Mesodermal cell (in vitro differentiated cells): ENCODE measurements around the gene ORM2. TPM values are rescaled to one million over a fixed set of nuclear protein-coding genes. Genes with fewer than 3 reads are reported as not detected.
"Not testable (repeated sequence)": the region's sequence is repeated elsewhere in the genome, so short reads cannot be mapped to it uniquely, and the experiment has no call there.

Experiments
- H3K27ac ChIP-seq: 2 replicates; pipeline ENCODE4 v1.7.0; 2013; ENCODE audit warnings: mild to moderate bottlenecking, low read depth, low read length, moderate library complexity; ENCODE audit not compliant: severe bottlenecking
- H3K36me3 ChIP-seq: 2 replicates; pipeline ENCODE4 v1.7.1; 2013; ENCODE audit warnings: mild to moderate bottlenecking, low read length, moderate library complexity; ENCODE audit not compliant: control insufficient read depth, insufficient read depth
- H3K4me1 ChIP-seq: one replicate; pipeline ENCODE4 v1.7.1; 2013; ENCODE audit warnings: mild to moderate bottlenecking, low read length; ENCODE audit not compliant: insufficient read depth, control insufficient read depth, poor library complexity, severe bottlenecking
- H3K4me3 ChIP-seq: 2 replicates; pipeline ENCODE4 v1.7.0; 2013; ENCODE audit warnings: low read length, control low read depth, mild to moderate bottlenecking; ENCODE audit not compliant: insufficient read depth, poor library complexity, severe bottlenecking; ENCODE audit errors: extremely low read depth
- H3K9me3 ChIP-seq: 2 replicates; pipeline ENCODE4 v1.7.1; 2013; ENCODE audit warnings: mild to moderate bottlenecking, low read length, moderate library complexity; ENCODE audit not compliant: control insufficient read depth
- WGBS, 2 experiments: methylation state at CpG; one replicate each; pipeline ENCODE4 v1.1.5; 2013; ENCODE audit warnings: missing lambda C conversion rate in 2 of 2; ENCODE audit not compliant: insufficient coverage in 2 of 2; 5-methylcytosine and 5-hydroxymethylcytosine counted together
- polyA plus RNA-seq, 2 experiments: library from polyadenylated mRNA; stranded (reverse); fragments of 50-300 nt; gene quantifications; one replicate each; pipeline ENCODE4 v1.2.3, GENCODE V29; 2013

The ORM2 gene
- not detected for polyA plus RNA-seq (2013, experiment 1 of 2)
- polyA plus RNA-seq (2013, experiment 2 of 2), result not detected

DNA sequence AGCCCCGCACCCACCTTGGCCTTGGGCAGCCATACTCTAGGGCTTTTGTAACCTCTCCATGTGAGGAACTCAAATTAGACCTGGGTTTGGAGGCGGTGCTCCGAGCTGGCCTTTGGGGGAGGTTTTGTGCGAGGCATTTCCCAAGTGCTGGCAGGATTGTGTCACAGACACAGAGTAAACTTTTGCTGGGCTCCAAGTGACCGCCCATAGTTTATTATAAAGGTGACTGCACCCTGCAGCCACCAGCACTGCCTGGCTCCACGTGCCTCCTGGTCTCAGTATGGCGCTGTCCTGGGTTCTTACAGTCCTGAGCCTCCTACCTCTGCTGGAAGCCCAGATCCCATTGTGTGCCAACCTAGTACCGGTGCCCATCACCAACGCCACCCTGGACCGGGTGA is at the start of gene ORM2:
Gene ORM2 (plus strand): TSS at position 245 of the 398 bp plus-strand sequence. CDS start 36 bp downstream, at position 281.
- no CpG with 5 or more reads among the region's 10 CpGs for WGBS, 2 experiments
- H3K27ac ChIP-seq, H3K36me3 ChIP-seq, H3K4me1 ChIP-seq, H3K4me3 ChIP-seq, H3K9me3 ChIP-seq: not testable (repeated sequence)

DNA sequence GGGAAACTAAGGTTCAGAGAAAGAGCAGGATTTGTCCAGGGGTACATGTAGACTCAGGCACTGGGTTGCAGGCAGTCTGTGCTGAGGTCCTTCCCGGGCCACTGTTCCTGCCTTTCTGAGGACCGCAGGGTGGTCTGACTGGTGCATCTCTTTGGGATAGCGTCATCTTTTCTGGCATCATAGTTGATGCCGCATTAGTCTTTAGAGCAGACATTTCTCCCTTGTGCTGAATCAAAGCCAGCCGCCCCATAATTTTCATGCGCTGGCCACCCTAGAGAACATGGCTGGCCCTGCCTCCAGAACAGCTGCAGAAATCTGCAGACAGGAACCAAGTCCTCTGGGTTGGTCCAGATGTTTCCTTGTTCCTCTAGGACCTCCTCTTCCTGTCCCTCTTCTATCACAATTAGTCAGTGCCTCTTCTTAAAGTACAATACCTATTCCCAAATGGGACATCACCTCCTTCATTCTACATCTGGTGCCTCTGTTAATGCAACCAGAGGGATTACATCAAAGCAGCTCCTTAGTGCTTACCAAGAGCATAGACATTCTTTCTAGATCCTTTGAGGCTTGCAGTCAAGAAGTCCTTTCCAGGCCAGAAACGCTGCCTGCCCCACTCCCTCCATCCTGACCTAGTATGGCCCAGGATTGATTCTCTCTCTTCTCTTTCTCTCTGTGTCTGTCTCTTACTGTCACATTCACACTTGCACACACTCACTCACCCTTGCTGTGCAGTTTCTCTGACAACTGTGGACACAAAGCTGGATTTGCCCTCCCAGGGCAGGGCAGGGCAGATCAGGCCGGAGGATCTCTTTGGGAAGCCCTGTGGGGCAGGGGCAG is 48.8 kb upstream of the ORM2 start:
- peaks cover 48% of the 10 kb centered on the region for H3K36me3 ChIP-seq
- H3K27ac ChIP-seq, result no peak overlapping the region
- no peak overlapping the region for H3K4me3 ChIP-seq
- no peaks in the 10 kb centered on the region for H3K9me3 ChIP-seq
- 95 to 99% methylated on average over 7 to 8 of the region's 8 CpGs for WGBS, 2 experiments
- H3K4me1 ChIP-seq, result peaks cover 49% of the 10 kb centered on the region

DNA sequence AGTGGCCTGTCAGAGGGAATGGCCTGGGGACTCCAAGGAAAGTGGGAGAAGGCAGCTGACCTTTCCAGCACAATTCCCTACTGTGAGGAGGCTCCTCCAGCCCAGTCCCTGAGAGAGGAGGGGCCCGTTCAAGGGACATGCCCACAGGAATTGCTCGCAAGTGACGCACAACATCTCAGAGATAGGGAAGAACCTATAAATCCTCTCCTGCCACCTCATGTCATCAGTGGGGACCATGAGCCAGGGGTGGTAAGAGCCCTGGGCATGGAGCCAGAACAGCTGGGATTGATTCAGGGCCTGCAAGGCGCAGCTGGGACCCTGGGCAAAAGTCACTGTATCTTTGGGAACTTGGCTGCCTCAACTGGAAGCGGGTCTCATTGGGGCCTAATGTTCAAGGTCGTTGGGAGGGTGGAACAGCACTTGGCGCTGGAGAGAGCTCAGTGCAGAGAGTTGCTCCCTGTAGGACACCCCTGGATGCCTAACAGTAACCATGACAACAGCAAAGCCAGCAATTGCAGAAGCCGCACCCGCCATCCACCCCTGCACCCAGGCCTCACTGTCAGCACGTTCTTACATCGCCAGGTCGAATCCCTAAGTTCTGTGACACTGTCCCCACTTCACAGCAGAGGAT is 48.1 kb upstream of the ORM2 start:
- 94 to 96% methylated on average over 12 of the region's 12 CpGs for WGBS, 2 experiments
- Histone ChIP-seq H3K4me1 (peaks cover 44% of the 10 kb centered on the region), H3K36me3 (peaks cover 48% of the 10 kb centered on the region), H3K9me3 (no peaks in the 10 kb centered on the region), H3K27ac (no peak overlapping the region), H3K4me3 (no peak overlapping the region)

DNA sequence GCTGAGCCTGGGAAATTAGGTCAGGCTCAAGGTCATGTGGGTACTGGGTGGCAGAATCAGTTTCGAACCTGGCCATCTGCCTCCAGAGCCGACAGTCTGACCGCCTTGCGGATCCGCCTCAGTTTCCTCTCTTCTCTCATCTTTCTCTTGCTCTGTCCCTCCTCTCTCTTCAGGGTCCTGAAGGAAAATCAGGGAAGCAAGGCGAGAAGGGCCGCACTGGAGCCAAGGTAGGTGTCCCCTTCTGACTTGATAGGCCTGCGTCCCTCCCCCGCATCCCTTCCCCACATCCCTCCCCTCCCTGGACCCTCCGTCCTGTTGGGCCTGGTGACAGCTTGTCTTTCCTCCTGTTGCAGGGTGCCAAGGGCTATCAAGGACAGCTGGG is 47.6 kb upstream of the ORM2 start:
- H3K27ac ChIP-seq, result no peak overlapping the region
- peaks cover 38% of the 10 kb centered on the region for H3K4me1 ChIP-seq
- peaks cover 52% of the 10 kb centered on the region for H3K36me3 ChIP-seq
- no peaks in the 10 kb centered on the region for H3K9me3 ChIP-seq
- 92 to 98% methylated on average over 5 to 9 of the region's 10 CpGs for WGBS, 2 experiments
- H3K4me3 ChIP-seq, result no peak overlapping the region

DNA sequence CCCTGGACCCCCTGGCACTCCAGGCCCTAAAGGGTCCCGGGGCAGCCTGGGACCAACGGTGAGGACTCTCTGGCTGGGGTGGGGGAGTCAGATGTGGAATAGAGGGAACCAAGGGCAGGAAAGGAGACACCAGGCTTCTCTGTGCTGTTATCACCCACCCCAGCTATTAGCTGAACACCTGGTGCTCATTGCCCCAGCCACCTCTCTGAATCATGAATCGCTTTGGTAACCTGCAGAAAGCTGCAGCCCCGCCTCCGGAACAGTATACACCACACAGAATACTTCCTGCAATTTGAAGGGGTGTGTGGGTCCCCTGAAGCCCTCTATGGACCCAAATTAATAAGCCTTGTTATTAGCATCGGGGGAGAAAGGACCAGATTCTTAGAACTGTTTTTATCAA is 47.2 kb upstream of the ORM2 start:
- Histone ChIP-seq H3K27ac (no peak overlapping the region), H3K4me3 (no peak overlapping the region), H3K36me3 (peaks cover 56% of the 10 kb centered on the region), H3K9me3 (no peaks in the 10 kb centered on the region), H3K4me1 (peaks cover 40% of the 10 kb centered on the region)
- 84 to 92% methylated on average over 2 to 4 of the region's 6 CpGs for WGBS, 2 experiments

DNA sequence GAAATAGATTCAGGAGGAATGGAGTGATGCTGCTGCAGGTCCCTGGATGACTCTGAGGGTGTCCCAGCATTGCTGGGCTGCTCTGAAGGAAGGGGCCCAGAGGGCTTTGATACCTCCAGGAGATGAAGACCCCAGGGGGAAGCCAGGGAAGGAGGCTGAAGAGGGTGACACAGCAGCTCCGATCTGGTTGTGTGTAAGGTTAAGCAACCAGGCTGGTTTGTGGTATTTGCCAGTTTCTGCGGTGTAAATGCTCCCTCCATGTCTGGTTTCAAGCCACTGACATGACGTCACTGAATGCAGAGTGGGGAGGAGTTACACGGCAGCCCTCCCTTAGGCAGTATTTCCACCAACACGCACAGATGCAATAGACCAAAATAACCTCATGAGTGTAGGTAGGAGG is 46.7 kb upstream of the ORM2 start:
- Histone ChIP-seq H3K36me3 (peaks cover 60% of the 10 kb centered on the region), H3K9me3 (no peaks in the 10 kb centered on the region), H3K4me3 (no peak overlapping the region), H3K4me1 (peaks cover 41% of the 10 kb centered on the region), H3K27ac (no peak overlapping the region)
- 61 to 77% methylated on average over 3 to 4 of the region's 5 CpGs for WGBS, 2 experiments

DNA sequence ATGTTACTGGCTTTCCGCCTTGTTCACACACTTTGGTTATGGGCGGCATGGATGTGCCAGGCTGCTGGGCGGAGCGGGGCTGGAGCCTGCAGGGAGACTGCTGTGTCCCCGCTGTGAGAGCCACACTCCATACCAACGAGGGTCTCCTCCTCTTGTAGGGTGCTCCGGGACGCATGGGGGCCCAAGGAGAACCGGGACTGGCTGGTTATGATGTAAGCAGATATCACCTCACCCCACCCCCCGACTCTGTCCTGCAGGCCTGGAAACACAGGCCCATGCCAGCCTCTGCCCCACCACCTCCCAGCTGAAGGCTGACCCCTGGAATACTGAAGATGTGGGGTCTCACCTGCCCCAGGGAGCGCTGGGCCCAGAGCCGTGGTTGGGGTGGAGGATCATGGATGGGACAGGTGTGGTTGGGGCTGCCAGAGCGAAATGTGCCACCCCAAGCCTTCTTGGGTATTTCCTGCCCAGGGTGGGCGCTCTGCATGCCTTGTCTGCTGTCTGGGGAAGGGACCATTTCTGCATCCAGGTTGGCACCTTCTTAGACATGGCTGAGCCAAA is 46.0 kb upstream of the ORM2 start:
- H3K36me3 ChIP-seq, result peaks cover 60% of the 10 kb centered on the region
- WGBS, 2 experiments, result 88 to 98% methylated on average over 11 to 13 of the region's 14 CpGs
- no peaks in the 10 kb centered on the region for H3K9me3 ChIP-seq
- H3K4me3 ChIP-seq, result no peak overlapping the region
- peaks cover 46% of the 10 kb centered on the region for H3K4me1 ChIP-seq
- no peak overlapping the region for H3K27ac ChIP-seq

DNA sequence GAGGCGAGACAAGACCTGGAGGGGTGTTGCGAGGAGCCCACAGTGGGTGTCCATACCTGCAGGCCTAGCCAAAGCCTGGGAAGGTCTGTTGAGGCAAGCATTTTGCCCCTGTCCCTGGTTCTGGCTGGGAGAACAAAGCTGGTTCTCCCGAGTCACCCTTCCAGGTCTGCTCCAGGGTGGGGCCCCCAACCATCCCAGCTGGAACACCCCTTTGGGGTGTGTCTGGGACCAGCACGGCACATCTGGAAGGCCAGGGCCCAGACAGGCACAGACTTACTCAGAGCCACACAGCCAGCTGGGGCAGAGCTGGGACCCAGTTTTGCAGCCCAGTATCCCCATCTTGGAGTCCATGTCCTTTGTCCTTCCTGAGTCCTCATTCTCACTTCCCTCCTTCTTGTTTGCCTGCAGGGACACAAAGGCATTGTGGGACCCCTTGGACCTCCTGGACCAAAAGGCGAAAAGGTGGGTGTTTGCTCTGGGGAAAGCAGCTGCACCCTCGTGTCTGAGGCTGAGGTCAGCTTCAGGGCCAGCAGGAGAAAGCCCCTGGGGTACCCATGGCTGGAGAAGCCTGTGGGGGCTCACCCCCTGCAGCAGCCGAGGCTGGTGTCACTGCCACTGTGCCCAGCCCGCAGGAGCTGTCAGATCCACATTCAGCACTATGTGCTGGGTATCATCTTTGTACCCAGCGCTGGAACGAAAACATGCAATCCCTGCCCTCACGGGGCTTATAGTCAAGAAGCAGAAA is 45.2 kb upstream of the ORM2 start:
- 88 to 91% methylated on average over 11 of the region's 11 CpGs for WGBS, 2 experiments
- H3K9me3 ChIP-seq, result no peaks in the 10 kb centered on the region
- H3K36me3 ChIP-seq, result peaks cover 55% of the 10 kb centered on the region
- no peak overlapping the region for H3K4me3 ChIP-seq
- H3K4me1 ChIP-seq, result peaks cover 40% of the 10 kb centered on the region
- H3K27ac ChIP-seq, result no peak overlapping the region

DNA sequence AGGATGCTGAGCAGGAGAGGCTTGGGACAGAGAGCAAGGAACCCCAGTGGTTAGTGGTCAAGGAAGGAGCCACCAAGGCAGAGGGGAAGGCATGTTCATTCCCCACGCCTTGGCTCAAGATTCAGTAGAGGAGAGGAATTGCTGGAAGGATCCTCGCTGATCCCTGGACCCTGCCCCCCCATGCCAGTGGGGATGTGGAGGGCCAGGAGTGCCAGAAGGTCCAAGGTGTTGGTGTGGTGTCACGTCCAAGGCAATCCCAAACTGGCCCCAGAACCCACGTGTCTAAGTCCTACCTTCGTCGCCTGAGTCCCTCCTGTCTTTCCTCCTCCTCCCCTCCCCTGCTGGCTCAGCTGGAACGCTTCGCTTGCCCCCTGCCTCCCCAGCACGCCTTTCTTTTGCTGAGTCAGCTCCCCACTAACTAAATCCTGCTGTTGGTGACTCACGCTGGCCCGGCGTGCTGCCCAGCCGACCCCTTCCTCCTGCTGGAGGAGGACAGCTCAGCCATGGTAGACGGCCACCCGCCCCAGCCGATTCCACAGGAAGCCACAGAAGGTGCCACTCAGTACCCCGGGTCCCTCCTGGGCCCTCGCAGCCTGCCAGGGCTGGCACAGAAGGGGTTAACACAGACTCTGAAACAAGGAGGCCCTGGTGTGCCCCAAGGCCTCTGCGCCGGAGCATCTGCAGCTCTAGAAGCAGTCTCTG is 44.4 kb upstream of the ORM2 start:
- Histone ChIP-seq H3K9me3 (no peaks in the 10 kb centered on the region), H3K4me3 (no peak overlapping the region), H3K27ac (no peak overlapping the region), H3K4me1 (peaks cover 39% of the 10 kb centered on the region), H3K36me3 (peaks cover 53% of the 10 kb centered on the region)
- 54 to 68% methylated on average over 16 to 20 of the region's 20 CpGs for WGBS, 2 experiments

DNA sequence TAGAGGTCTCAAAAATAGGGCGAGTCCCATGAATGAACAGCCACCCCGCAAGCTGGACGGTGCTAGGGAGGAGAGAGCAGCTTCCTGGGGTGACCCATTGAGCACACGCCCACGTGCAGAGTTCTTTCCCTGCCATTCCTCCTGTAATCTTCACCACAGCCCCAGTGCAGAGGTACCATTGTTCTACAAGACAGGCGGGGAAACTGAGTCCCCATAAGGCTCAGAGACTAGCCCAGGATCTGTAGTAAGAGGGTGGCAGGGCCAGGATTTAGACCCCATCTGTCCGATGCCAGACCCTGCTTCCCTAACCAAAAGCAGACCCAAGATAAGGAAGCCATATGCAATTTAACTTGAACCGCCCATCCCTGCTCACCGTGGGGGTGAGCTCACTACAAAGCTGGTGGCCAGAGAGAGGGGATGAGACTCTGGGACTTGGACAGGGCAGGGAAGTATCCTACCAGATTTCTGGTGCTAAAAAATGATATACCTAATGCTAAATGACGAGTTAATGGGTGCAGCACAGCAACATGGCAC is 43.5 kb upstream of the ORM2 start:
- Histone ChIP-seq H3K9me3 (no peaks in the 10 kb centered on the region), H3K4me3 (no peak overlapping the region), H3K27ac (no peak overlapping the region), H3K4me1 (peaks cover 39% of the 10 kb centered on the region), H3K36me3 (peaks cover 49% of the 10 kb centered on the region)
- 93 to 95% methylated on average over 4 to 6 of the region's 10 CpGs for WGBS, 2 experiments
